Measurements from ENCODE around the gene GIMAP5.
A peak's percentile ranks its signal among the peaks of the same experiment; 100 is the strongest.
"Not testable (repeated sequence)": the region's sequence is repeated elsewhere in the genome, so short reads cannot be mapped to it uniquely, and the experiment has no call there.

Gene GIMAP5

GRCh38 chr7:150735596-150736358, 1.4 kb upstream of the GIMAP5 start:
- DNase-seq, result no peak

GRCh38 chr7:150736864-150737263, 354 bp upstream of the GIMAP5 start:
- peak; percentile 69 for DNase-seq

DNA sequence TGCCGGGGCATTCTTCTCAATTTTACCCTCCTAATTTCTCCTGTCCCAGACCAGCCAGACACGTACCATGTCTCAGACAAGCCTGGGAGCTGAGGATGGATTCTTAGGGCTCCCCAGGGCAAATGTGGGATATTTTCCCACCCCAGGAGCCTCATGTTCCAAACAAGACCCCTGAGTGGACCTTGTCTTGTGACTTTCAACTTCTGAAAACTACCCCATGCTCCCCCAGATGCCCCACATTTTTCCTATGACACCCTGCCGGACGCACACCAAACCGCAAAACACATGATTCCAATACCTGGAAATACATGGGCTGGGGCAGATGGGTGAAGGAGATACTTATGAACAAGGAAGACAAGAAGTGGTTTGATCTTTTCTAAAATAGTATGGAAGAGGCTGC, 874 bp downstream of the GIMAP5 start:
- no peak for DNase-seq

DNA sequence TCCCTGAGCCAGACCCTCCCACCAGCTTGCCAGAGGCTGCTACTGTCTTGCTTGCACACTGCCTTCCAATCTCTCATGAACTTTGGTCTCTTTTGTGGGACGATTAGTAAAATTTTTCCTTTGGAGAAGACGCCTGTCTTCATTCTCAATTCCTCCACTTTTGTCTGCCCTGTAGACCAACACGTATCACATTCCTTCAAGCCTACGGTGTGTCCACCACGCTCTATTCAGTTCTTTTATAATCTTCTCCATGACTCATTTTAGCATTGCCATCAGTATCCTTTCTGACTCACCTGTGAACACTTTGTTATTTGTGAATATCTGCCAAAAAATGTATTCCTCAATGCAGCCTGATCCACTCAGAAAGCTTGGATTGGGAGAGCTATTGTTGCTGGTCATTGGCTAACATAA, 1.4 kb downstream of the GIMAP5 start:
- DNase-seq, result no peak

DNA sequence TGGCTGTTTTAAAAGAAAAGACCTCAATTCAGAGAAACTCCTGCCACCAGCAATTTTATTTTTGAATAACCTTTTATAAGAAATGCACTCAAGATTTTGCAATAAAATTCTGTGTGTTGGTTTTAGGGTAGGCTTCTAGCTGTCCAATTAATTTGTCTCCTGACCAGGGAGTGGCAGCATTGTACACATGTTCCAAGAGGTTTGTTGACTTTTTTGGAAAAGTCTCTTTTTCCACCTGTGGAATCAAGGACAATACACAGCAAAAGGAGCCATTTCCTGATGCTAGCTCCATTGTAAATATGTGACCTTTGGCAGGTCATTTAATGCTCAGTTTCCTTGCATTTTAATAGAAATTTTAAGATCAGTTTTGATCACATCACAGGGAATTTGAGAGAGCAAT, 1.8 kb downstream of the GIMAP5 start:
- DNase-seq, result no peak

GRCh38 chr7:150740053-150740452, 2.8 kb downstream of the GIMAP5 start:
- no peak for DNase-seq

DNA sequence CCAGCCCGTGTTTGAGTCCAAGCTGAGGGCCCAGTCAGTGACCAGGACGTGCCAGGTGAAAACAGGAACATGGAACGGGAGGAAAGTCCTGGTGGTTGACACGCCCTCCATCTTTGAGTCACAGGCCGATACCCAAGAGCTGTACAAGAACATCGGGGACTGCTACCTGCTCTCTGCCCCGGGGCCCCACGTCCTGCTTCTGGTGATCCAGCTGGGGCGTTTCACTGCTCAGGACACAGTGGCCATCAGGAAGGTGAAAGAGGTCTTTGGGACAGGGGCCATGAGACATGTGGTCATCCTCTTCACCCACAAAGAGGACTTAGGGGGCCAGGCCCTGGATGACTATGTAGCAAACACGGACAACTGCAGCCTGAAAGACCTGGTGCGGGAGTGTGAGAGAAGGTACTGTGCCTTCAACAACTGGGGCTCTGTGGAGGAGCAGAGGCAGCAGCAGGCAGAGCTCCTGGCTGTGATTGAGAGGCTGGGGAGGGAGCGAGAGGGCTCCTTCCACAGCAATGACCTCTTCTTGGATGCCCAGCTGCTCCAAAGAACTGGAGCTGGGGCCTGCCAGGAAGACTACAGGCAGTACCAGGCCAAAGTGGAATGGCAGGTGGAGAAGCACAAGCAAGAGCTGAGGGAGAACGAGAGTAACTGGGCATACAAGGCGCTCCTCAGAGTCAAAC, 5.2 kb downstream of the GIMAP5 start:
- DNase-seq, result peak; percentile 73

- no peak for DNase-seq
Measured at GRCh38 chr7:150744041-150744656, 6.9 kb downstream of the GIMAP5 start.

DNA sequence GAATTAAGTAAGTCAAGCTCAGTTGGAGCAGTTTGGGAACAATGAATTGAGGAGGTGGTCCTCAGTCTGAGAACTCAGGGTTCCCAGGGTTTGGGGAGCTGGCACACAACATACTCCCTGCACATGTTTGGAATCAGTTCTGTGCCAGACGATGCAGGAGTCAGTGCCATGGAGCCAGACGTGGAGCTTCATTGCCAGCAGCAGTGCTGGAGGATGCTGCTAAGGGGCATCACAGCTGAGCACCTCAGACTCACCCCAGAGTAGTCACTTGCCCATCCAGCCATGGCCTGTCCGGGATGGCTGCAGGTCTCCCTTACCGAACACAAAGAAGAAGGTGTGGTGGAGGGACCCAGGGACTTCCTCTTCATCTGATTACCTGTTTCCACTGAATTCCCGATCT, 7.9 kb downstream of the GIMAP5 start:
- no peak for DNase-seq

DNA sequence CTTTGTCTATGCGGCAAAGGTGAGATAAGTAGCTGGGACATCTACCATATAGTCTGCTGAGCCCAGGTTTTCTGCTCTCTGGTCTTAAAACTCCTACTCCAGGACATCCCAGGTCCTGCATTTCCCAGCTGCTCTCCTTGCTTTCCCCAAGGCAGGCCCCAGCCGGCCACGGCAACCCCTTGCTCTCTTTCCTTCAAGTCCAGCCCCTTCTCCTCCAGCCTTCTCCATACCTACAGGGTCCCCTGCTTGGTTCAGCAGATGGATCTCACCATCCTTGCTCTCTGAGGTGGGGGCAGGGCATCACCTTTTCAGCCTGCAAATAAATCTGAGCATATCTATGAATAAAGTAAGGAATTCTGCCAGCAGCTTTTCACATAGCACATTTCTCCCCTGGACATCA, 8.7 kb downstream of the GIMAP5 start:
- no peak for DNase-seq

DNA sequence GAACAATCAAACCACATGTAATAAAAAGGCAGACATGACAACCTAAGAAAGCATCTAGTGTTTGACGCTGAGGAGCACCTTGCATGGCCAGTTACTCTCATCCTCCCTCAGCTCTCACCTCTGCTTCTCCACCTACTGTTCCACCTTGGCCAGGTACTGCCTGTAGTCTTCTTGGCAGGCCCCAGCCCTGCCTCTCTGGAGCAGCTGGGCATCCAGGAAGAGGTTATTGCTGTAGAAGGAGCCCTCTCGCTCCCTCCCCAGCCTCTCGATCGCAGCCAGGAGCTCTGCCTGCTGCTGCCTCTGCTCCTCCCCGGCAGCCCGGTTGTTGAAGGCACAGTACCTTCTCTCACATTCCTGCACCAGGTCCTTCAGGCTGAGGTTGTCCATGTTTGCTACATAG, 9.7 kb downstream of the GIMAP5 start:
- DNase-seq, result no peak

DNA sequence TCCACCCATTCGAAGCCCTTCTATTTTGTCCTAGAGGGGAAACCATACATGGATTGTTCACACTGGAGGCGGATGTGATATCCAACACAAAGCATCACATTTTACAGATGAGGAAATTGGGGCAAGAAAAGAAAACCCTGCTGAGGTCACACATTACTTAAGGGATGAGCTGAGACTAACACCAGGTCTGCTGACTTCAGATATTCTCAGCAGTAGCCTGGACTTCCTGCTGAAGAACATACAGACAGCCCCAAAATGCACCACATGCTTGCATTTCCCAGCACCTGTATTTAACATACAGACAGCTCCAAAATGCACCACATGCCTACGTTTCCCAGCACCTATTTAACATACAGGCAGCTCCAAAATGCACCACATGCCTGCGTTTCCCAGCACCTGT, 11.2 kb downstream of the GIMAP5 start:
- DNase-seq, result no peak

DNA sequence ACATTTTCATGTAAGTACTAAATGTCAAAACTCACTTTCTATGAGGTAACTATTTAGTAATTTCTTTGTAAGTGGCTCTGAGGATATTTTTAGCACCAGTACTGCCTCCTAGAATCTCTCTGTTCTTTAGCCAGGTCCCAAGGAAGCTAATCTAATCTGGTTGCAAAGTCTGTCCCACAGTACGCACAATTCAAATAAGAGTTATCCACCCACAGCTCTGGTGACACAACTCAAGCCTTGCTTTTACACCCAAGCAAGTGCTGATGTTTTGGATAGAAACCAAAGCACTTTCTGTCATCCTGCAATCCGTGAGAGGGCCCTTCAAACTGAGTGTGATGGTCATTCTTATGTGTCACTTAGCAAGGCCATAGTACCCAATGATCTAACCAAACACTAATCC, 14.5 kb downstream of the GIMAP5 start:
- DNase-seq, result no peak

DNA sequence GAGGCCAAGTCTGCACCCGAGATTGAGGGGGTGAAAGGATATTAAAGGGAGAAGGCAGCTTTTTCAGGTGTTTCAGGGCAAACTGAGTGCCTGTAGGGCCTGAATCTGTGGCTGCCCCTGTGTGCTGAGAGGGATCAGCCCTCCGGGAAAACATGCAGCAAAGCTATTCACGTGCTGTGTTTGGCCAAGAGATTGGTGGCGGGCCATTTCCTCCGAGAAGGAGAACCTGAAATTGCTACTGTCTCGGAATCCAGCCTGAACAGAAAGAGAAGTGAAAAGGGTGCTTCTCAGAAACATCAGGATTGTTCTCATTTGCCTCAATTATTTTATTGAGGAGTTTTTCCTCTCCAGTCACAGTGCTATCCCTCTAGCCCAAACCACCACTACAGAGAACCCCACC, 16.0 kb downstream of the GIMAP5 start:
- no peak for DNase-seq

DNA sequence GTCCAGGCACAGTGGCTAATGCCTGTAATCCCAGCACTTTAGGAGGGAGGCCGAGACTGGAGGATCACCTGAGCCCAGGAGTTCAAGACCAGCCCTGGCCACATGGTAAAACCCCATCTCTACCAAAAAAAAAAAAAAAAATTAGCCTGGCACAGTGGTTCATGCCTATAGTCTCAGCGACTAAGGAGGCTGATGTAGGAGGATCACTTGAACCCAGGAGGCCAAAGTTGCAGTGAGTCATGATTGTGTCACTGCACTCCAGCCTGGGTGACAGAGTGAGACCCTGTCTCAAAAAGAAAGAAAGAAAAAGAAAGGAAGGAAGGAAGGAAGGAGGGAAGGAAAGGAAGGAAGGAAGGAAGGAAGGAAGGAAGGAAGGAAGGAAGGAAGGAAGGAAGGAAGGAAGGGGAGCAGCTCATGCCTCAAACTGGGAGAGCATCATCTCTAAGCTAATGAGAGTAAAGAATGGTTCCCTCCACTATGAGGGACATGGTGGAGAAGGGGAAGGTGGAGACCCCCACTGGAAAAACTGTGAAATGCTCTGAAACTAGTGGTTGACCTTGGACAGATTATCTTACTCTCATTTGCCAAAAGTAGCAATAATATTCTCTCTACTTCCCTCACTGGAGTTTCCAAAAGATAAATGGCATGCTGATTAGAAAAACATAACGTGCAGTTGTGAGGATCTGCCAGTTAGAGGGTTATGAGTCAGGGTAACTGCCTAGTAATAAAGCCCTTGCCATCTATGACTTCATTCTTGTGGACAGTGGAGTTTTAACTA, 16.8 kb downstream of the GIMAP5 start:
- DNase-seq, result no peak

DNA sequence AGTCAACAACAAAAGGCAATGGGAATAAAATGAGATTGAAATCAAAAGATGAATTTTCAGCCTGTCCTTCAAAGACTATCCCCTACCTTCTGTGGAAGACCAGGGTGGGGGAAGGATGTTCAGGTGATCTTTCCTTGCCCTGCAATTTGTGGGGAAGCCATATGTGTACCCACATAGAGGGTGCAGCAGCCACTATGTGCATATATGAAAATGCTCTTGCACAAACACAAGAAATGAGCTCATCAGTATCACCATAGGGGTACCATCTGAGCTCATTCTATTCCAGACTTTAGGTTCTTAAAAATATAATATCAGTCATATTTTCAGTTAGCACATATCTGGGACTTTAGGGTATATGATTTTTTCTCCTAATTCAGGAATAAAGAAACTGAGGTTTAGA, 17.7 kb downstream of the GIMAP5 start:
- DNase-seq, result no peak

- peak; percentile 87 for DNase-seq
Measured at GRCh38 chr7:150755473-150756099, 18.4 kb downstream of the GIMAP5 start.

- DNase-seq, result no peak
Measured at GRCh38 chr7:150756166-150756565, 18.9 kb downstream of the GIMAP5 start.

DNA sequence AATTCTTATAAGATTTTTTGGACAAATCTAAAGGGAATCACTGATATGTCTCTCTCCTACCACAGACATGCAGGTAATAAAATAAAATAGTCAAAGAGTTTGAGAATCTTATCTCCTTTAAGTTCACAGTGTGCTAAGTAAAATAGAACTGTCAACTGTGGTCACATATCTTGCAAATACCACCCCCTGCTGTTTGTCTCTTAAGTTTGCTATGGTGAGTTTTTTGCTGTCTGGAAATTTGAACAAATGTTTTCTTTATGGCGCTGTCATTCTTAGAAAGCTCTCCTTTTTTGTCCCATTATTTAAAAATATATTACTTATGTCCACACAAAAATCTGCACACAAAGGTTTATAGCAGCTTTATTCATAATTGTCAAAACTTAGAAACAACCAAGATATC, 19.6 kb downstream of the GIMAP5 start:
- DNase-seq, result no peak

- DNase-seq, result no peak
Measured at GRCh38 chr7:150759479-150759878, 22.3 kb downstream of the GIMAP5 start.

DNA sequence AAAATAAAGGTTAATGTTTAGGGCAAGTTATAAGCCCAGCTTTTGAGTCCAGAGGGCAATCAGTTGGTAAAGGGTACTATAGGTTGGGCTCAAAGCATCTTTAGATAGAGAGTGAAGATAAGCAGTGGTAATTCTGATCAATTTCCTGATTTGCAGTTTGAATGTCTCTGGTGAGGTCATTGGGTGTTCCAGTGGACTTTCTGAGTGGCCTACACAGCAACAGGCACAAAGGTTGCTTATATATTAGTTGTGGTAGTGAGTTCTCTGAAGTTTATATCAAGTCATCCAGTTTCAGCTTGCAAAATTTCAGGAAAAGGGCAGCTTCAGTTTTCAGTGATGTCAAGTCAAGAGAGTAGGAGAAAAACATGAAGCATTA, 29.1 kb downstream of the GIMAP5 start:
- DNase-seq, result no peak

- DNase-seq, result no peak
Measured at GRCh38 chr7:150769768-150770167, 32.5 kb downstream of the GIMAP5 start.

GRCh38 chr7:150774131-150774530, 36.9 kb downstream of the GIMAP5 start:
- DNase-seq, result not testable (repeated sequence)

Data from activated effector memory CD4-positive, alpha-beta T cell treated with anti-CD3 and anti-CD28 coated beads, Interleukin-2, amount 50 U/mL, for 16 hours (primary cell).